Spinal cord (tissue), 10 donors: ENCODE results near the gene CBFA2T2. TPM values are rescaled to one million over a fixed set of nuclear protein-coding genes. Genes with fewer than 3 reads are reported as not detected.
"Not testable (repeated sequence)": the region's sequence is repeated elsewhere in the genome, so short reads cannot be mapped to it uniquely, and the experiment has no call there.

Experiments used
- DNase-seq, 6 donors: peaks; one replicate each; pipeline versions ENCODE4 v3.0.0 to v3.0.0-alpha.2; 2013 to 2015; ENCODE audit warnings: low spot score in 6 of 6, low read depth in 4 of 6
- H3K27ac ChIP-seq: one replicate; pipeline ENCODE4 v1.5.1; 2013; ENCODE audit warnings: low read depth, low read length, control low read depth
- H3K27me3 ChIP-seq: one replicate; pipeline ENCODE4 v1.6.1; 2013; ENCODE audit warnings: low read length; ENCODE audit not compliant: control insufficient read depth, insufficient read depth
- H3K36me3 ChIP-seq: one replicate; pipeline ENCODE4 v1.6.1; 2013; ENCODE audit warnings: low read length; ENCODE audit not compliant: control insufficient read depth, insufficient read depth
- H3K4me1 ChIP-seq: one replicate; pipeline ENCODE4 v1.6.1; 2013; ENCODE audit warnings: low read length; ENCODE audit not compliant: control insufficient read depth, insufficient read depth
- H3K4me3 ChIP-seq: one replicate; pipeline ENCODE4 v1.5.1; 2013; ENCODE audit warnings: low read depth, low read length, control low read depth
- H3K9me3 ChIP-seq: one replicate; pipeline ENCODE4 v1.6.1; 2013; ENCODE audit warnings: low read length; ENCODE audit not compliant: control insufficient read depth, insufficient read depth
- WGBS: methylation state at CpG from one replicate; pipeline ENCODE4 v1.1.5; 2013; ENCODE audit warnings: missing lambda C conversion rate; ENCODE audit not compliant: insufficient coverage; 5-methylcytosine and 5-hydroxymethylcytosine counted together
- polyA plus RNA-seq, 2 donors: library from polyadenylated mRNA; unstranded; fragments of 120-200 nt; gene quantifications; one replicate each; pipeline ENCODE4 v1.2.1, GENCODE V29; 2013; ENCODE audit not compliant: insufficient read length in 2 of 2
- total RNA-seq, 2 donors: library from RNA; depleted of rRNA in 1 of 2; stranded (reverse); fragments of 120-200 nt in 1 of 2; fragments of >200 nt in 1 of 2; gene quantifications; one replicate each; pipeline versions ENCODE4 v1.2.3 to v1.2.4, GENCODE V29; 2013 to 2014
- donor health status: healthy.

CBFA2T2 gene
- total and polyA plus RNA-seq, 4 donors = 14.5 to 33.3 (median 19.1) TPM

- WGBS = 89% methylated on average over 3 of the region's 4 CpGs
- H3K27me3 ChIP-seq = no peaks in the 10 kb centered on the region
- no peak for DNase-seq
- H3K4me3 ChIP-seq = no peak overlapping the region
- H3K36me3 ChIP-seq = no peaks in the 10 kb centered on the region
- no peak overlapping the region for H3K27ac ChIP-seq
- H3K9me3 ChIP-seq = no peaks in the 10 kb centered on the region
- H3K4me1 ChIP-seq = peaks cover 10% of the 10 kb centered on the region
Measured at GRCh38 chr20:33567949-33568348, 78.1 kb downstream of the CBFA2T2 start.

- Histone ChIP-seq H3K27me3 (no peaks in the 10 kb centered on the region), H3K9me3 (no peaks in the 10 kb centered on the region), H3K27ac (no peak overlapping the region), H3K4me3 (no peak overlapping the region), H3K4me1 (peaks cover 10% of the 10 kb centered on the region), H3K36me3 (no peaks in the 10 kb centered on the region)
- DNase-seq = peak in 2 of 6 donors; percentile 66 to 91
- 14% methylated on average over 8 of the region's 9 CpGs for WGBS
Measured at GRCh38 chr20:33568378-33568777, 78.5 kb downstream of the CBFA2T2 start.

GRCh38 chr20:33568868-33569801 is 79.2 kb downstream of the CBFA2T2 start:
- Histone ChIP-seq H3K27ac (no peak overlapping the region), H3K4me1 (peaks cover 10% of the 10 kb centered on the region), H3K27me3 (no peaks in the 10 kb centered on the region), H3K36me3 (no peaks in the 10 kb centered on the region), H3K9me3 (no peaks in the 10 kb centered on the region), H3K4me3 (no peak overlapping the region)
- no CpG with 5 or more reads among the region's 3 CpGs for WGBS
- DNase-seq = no peak

- H3K36me3 ChIP-seq = no peaks in the 10 kb centered on the region
- DNase-seq = no peak
- WGBS = 90% methylated on average over 2 of the region's 5 CpGs
- H3K9me3 ChIP-seq = no peaks in the 10 kb centered on the region
- H3K27ac ChIP-seq = no peak overlapping the region
- H3K27me3 ChIP-seq = no peaks in the 10 kb centered on the region
- no peak overlapping the region for H3K4me3 ChIP-seq
- H3K4me1 ChIP-seq = peaks cover 10% of the 10 kb centered on the region
Measured at GRCh38 chr20:33569802-33570391, 80.0 kb downstream of the CBFA2T2 start.

GRCh38 chr20:33570743-33571142 is 80.8 kb downstream of the CBFA2T2 start:
- H3K4me3 ChIP-seq = no peak overlapping the region
- no peaks in the 10 kb centered on the region for H3K36me3 ChIP-seq
- no peaks in the 10 kb centered on the region for H3K27me3 ChIP-seq
- WGBS = no CpG with 5 or more reads among the region's 1 CpG
- DNase-seq = no peak
- no peak overlapping the region for H3K27ac ChIP-seq
- H3K9me3 ChIP-seq = no peaks in the 10 kb centered on the region
- peaks cover 10% of the 10 kb centered on the region for H3K4me1 ChIP-seq

- H3K27ac ChIP-seq, H3K36me3 ChIP-seq, H3K27me3 ChIP-seq, H3K4me3 ChIP-seq, DNase-seq, H3K9me3 ChIP-seq, H3K4me1 ChIP-seq: not testable (repeated sequence)
- no CpG with 5 or more reads among the region's 5 CpGs for WGBS
Measured at GRCh38 chr20:33573268-33573667, 83.4 kb downstream of the CBFA2T2 start.

- no peak overlapping the region for H3K27ac ChIP-seq
- no peaks in the 10 kb centered on the region for H3K4me1 ChIP-seq
- no peaks in the 10 kb centered on the region for H3K27me3 ChIP-seq
- H3K4me3 ChIP-seq = no peak overlapping the region
- no peaks in the 10 kb centered on the region for H3K36me3 ChIP-seq
- no CpG with 5 or more reads among the region's 3 CpGs for WGBS
- H3K9me3 ChIP-seq = no peaks in the 10 kb centered on the region
- peak in 1 of 6 donors; percentile 31 for DNase-seq
Measured at GRCh38 chr20:33575282-33575681, 85.4 kb downstream of the CBFA2T2 start.

GRCh38 chr20:33576432-33577125 is 86.7 kb downstream of the CBFA2T2 start:
- H3K36me3 ChIP-seq = no peaks in the 10 kb centered on the region
- H3K4me3 ChIP-seq = no peak overlapping the region
- no peaks in the 10 kb centered on the region for H3K27me3 ChIP-seq
- peak in 2 of 6 donors; percentile 53 to 65 for DNase-seq
- whole genome bisulfite sequencing = 69% methylated on average over 2 of the region's 4 CpGs
- no peak overlapping the region for H3K27ac ChIP-seq
- no peaks in the 10 kb centered on the region for H3K4me1 ChIP-seq
- H3K9me3 ChIP-seq = no peaks in the 10 kb centered on the region

GRCh38 chr20:33578510-33578909 is 88.6 kb downstream of the CBFA2T2 start:
- peak in 2 of 6 donors; percentile 58 to 68 for DNase-seq
- no peaks in the 10 kb centered on the region for H3K9me3 ChIP-seq
- H3K27ac ChIP-seq = no peak overlapping the region
- no peaks in the 10 kb centered on the region for H3K36me3 ChIP-seq
- H3K4me1 ChIP-seq = no peaks in the 10 kb centered on the region
- WGBS = no CpG with 5 or more reads among the region's 1 CpG
- no peak overlapping the region for H3K4me3 ChIP-seq
- H3K27me3 ChIP-seq = no peaks in the 10 kb centered on the region
